Gastrocnemius medialis (tissue), 4 donors: Measurements from ENCODE around the gene KRT78.

ENCODE experiments used
- CTCF ChIP-seq, 5 experiments: fragments of 450-650 bp in 3 of 5; fragments of 200-600 bp in 2 of 5; sonication (generic) in 2 of 5; IDR thresholded peaks in 4 of 5; conservative IDR thresholded peaks in 1 of 5; 1 replicate in 4 of 5; 2 replicates in 1 of 5; pipeline ENCODE4 v1.5.1; 2016 to 2019; ENCODE audit warnings: antibody characterized with exemption in 5 of 5, mild to moderate bottlenecking in 3 of 5, moderate library complexity in 3 of 5
- POLR2A ChIP-seq, 2 donors: fragments of 450-650 bp; IDR thresholded peaks; one replicate each; pipeline ENCODE4 v1.6.1; 2017; ENCODE audit warnings: antibody characterized with exemption in 2 of 2, mild to moderate bottlenecking in 2 of 2, moderate library complexity in 2 of 2

- TF ChIP-seq CTCF (IDR thresholded peaks at IDR 0.05 in 4 of 5, conservative IDR thresholded peaks at IDR 0.05 in 1 of 5) (no peak), POLR2A (IDR thresholded peaks at IDR 0.05) (no peak)
These were observed 28.9 kb downstream of the KRT78 start for GRCh38 chr12:52819731-52820510.
